GM21619 (cell line): ENCODE data around the gene KANSL3.
"Not testable (repeated sequence)": the region's sequence is repeated elsewhere in the genome, so short reads cannot be mapped to it uniquely, and the experiment has no call there.

ENCODE experiments used
- ATAC-seq: cut with Tn5 transposase; IDR thresholded peaks from one replicate; pipeline ENCODE4 v1.9.1; 2021; ENCODE audit not compliant: unreplicated experiment

KANSL3 gene

DNA sequence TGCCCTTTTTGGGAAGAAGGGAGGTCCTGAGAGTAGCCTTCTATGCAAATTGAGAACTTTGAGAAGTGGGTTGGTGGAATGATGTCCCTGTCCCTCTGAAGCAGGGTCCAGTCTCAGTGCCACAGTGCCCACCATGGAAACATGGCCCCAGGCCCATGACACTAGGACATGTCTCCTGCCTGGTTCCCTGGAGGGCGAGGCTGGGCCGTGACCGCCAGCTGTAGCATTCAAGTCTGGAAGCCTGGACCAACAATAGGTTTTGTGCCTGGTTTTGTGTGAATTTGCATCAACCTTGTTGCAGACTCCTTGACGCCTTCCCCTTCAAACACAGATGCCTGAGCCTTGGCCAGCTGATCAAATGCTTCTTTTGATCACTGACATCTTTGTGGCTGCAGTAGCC lies 74.1 kb downstream of the KANSL3 start:
- ATAC-seq = no peak

DNA sequence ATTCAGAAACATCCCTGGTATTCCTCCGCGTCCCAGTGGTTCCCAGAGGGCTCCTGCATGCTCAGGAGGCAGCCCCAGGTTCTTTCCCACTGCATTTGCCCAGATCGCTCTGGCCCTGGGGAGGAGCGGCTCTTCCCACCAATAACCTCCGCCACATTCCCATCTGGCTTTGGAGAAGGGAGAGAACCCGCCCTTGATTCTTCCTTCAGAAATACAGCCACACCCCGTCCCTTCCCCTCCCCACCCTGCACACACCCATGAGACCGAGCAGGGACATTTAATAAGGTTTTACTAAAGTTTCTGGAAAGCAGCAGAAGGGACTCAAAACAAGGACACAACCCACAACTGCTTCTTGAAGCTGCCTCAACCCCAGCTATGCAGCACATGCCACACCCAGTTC lies 79.6 kb downstream of the KANSL3 start:
- ATAC-seq = no peak

DNA sequence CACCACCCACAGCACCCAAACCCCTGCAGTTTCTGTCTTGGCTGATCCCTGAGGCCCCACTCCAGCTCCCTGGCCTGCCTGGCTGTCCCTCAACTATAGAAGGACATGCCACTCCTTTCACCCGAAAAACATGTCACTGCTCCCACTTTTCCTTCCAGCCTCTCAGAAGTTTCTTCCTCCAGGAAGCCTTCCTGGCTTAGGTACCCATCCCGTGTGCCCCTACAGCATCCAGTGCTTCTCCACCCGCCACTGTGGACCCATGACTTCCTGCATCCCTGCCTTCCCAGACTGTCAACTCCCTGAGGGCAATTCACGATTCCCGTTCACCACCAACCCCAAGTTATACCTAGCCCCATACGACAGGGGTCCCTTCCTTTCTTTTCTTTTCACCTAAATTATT lies 80.1 kb downstream of the KANSL3 start:
- no peak for ATAC-seq

DNA sequence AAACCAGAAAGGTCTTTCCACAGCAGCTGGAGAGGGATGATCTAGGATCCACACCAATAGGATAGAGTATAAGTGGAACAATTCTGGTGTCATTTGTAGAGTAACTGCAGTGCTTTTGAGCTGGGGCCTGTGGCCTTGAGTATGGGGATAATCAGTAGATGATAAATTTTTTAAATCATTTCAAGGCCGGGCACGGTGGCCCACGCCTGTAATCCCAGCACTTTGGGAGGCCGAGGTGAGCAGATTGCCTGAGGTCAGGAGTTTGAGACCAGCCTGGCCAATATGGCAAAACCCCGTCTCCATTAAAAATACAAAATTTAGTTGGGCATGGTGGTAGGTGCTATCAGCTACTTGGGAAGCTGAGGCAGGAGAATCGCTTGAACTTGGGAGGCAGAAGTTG lies 80.7 kb downstream of the KANSL3 start:
- ATAC-seq = not testable (repeated sequence)

DNA sequence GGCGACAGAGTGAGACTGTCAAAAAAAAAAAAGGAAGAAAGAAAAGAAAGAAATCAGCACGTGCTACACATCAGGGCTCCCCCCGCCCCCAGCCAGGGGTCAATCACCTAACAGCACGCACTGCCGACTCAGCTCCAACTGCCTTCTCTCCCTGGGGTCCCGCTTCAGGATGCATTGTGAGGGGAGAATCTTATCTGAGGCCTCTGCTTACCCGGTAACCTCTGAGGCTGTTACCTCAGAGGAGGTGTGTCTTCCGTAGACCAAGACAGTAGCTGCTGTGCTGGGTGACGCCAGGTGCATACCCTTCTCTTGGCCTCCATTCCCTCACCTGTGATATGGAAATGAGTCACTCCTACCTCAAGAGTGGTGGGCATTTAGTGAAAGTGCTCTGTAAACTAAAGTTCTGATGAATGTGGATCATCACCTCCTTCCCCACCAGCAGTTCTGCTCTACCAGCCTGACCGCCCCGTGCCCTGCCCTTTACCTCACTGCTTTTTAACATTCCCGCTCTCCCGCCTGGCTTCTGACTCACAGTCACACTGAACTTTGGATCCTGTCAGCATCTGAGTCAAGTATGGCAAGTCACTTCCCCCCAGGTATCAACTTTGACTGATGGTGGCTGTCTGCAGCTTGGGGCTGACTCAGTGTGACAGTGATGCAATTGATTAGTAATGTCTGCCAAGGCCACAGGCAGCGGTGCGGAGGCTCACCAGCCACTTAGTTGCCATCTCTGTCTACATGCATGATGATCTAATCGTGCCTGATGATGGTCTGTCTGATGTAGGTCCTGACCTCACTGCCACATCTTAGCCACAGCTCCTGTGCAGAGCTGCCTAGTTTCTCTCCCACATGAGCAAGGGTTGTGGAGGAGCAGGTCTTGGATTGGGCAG lies 81.4 kb downstream of the KANSL3 start:
- ATAC-seq = no peak

DNA sequence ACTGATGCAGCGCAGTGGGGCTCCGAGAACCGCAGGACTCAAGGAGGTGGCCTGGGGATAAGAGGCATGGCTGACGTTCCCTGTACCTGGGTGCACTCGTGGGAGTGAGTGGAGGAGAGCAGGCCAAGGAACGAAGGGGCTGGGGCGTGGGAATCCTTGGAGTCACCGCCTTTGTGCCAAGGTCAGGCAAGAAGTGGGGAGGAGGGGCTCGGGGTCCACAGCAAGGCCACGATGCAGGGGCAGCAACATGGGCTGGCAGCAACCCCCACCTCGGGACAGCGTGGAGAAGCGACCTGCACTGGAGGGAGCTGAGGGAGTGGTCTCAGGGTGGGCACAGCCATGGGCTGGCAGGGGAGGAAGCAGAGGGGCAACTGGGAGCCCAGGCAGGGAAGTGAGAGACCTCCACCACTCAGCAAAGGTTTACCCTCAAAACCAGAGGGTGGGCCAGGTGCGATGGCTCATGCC lies 82.9 kb downstream of the KANSL3 start:
- no peak for ATAC-seq

DNA sequence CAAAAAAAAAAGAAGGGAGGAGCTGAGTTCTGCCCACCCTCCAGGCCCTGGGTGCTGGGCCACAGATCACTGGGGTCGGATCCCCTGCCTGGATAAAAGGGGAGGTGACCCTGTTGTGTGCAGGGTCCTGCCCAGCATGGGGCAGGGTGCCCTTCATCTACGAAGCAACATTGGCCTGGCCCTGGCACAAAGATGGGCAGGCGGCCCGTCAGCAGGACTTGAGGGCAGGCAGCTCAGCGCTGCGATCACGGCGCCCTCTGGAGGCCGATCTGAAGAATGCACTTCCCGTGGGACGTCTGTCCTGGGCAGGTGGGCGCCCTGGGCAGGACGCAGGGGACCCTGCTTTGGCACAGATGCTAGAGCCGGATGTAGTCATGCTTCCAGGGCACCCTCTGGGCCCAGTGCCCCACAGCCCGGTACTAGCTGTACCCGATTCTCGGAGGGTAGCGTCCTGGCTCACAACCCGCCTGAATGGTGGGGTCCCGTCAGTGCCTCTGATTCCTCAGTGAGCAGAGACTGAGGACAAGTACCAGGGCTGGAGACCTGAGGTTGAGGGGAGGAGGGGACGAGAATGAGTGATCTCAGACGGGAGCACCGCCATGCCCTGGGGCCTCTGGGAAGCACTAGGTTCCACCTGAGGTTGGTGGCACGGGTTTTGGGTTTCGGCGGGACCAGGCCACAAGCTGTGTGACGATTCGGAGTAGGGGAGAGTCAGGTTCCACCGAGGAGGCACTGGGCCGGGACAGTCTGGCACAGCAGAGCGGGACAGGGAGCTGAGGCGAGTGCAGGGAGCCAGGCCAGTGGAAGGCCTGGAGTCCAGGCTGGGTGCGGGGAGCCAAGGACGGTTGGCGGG lies 83.6 kb downstream of the KANSL3 start:
- no peak for ATAC-seq

DNA sequence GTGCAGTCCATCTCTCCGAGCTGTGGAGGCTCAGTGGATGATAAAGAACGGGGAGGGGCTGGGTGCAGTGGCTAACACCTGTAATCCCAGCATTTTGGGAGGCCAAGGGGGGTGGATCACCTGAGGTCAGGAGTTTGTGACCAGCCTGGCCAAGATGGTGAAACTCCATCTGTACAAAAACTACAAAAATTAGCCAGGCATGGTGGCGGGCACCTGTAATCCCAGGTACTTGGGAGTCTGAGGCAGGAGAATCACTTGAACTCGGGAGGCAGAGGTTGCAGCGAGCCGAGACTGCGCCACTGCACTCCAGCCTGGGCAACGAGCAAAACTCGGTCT lies 84.2 kb downstream of the KANSL3 start:
- ATAC-seq = not testable (repeated sequence)

DNA sequence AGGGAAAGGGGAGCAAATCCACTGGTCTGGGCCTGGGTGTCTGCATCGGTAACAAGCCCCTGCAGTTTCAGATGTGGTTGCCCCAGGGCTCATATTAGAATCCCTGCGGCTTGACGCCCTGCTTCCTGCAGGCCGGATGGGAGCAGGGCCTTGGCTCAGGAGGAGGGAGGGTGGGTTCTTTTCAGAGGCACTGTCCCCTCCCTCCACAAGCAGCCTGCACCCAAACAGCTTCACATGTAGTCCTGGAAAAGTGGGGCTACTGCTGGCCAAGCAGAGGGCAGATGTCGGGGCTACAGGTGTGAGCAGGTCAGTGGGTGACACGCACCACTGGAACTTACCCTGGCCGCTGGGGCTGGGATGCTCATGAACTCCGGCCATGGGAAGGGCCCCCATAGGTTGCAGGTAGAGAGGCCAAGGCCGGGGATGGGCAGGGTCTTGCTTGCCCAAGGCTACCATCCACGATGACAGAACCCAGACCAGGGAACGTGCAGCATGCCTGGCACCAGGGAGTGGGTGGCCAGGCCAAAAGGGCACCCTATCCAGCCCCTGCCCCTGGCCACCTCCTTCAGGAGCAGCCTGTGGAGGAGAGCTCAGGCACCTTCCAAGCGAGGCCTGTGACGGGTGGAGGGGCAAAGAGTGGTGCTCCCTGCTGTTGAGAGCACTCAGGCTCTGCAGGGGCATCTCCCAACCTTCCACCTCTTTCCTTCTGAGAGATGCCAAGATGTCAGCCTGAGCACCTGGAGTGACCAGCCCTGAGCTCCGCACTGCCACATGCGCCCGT lies 84.7 kb downstream of the KANSL3 start:
- no peak for ATAC-seq

DNA sequence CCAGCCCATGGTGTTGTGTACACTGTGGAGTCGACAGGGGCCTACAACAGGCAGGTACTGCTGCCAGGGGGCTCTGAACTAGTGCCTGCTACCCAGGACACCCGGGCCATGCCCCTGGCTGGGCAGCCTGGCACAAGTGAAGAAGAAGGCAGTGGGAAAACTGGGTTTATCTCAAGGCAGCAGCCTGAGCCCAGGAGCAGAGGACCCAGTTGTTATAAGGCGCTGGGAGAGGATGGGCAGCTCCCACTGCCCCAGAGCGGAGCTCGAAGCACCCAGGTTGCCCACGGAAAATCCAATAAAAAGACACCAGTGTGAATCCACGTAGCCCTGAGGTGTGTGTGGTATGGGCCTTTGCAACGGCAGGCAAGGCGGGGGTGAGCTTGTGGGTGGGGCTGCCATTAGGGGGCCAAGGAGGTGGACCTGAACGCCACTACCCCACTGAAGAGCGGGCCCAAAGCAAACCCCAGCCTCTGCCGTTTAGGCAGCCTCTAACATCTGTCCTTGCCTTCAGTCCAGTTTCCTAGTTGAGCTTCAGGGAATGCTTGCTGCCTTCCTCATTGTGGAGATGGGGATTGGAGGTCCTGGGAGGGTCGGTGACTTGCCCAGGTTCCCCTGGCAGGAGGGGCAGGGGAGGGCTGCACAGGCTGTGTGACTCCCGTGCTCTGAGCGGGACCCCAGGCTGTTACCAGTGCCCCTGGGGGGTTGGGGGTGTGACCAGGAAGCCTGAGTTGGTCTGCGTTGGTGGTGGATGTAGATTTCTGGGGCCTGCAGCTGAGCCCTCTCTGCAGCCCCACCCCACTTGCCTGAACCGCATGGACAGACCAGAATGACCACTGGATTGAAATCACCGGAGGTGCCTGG lies 85.6 kb downstream of the KANSL3 start:
- no peak for ATAC-seq

DNA sequence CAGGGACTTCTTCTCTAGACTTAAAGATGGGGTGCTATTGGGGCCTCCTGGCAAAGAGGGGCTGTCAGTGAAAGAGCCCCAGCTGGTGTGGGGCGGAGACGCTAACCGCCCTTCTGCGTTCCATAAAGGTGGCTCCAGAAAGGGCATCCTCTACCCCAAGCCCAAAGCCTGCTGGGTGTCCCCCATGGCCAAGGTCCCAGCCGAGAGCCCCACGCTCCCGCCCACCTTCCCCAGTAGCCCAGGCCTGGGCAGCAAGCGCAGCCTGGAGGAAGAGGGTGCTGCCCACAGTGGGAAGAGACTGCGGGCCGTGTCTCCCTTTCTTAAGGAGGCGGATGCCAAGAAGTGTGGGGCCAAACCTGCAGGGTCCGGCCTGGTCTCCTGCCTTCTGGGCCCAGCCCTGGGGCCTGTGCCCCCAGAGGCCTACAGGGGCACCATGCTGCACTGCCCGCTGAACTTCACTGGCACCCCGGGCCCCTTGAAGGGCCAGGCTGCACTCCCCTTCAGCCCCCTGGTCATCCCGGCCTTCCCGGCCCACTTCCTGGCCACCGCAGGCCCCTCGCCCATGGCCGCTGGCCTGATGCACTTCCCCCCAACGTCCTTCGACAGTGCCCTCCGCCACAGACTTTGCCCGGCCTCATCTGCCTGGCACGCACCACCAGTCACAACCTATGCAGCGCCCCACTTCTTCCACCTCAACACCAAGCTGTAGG lies 86.4 kb downstream of the KANSL3 start:
- ATAC-seq = no peak

DNA sequence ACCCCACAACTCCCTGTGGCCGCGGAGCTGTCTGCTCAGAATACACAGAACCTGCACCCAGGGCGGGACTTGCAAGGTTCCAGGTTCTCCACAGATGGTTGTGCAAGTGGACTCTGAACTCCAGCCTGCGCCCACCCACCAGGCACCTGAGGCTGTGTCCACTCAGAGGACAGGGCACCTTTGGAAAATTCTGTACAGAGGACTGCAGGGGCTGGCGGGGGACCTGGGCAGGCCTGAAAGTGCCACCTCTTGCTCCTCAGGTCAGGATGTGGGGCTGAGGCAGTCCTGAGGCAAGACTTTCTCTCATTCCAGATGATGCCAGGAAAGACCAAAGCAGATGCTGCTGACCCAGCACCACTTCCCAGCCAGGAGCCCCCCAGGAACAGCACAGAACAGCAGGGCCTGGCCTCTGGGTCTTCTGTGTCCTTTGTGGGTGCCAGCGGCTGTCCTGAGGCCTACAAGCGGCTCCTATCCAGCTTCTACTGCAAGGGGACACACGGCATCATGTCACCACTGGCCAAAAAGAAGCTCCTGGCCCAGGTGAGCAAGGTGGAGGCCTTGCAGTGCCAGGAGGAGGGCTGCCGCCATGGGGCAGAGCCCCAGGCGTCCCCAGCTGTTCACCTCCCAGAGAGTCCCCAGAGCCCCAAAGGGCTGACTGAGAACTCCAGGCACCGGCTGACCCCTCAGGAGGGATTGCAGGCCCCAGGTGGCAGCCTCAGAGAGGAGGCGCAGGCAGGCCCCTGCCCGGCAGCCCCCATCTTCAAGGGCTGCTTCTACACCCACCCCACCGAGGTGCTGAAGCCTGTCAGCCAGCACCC lies 87.1 kb downstream of the KANSL3 start:
- ATAC-seq = no peak

DNA sequence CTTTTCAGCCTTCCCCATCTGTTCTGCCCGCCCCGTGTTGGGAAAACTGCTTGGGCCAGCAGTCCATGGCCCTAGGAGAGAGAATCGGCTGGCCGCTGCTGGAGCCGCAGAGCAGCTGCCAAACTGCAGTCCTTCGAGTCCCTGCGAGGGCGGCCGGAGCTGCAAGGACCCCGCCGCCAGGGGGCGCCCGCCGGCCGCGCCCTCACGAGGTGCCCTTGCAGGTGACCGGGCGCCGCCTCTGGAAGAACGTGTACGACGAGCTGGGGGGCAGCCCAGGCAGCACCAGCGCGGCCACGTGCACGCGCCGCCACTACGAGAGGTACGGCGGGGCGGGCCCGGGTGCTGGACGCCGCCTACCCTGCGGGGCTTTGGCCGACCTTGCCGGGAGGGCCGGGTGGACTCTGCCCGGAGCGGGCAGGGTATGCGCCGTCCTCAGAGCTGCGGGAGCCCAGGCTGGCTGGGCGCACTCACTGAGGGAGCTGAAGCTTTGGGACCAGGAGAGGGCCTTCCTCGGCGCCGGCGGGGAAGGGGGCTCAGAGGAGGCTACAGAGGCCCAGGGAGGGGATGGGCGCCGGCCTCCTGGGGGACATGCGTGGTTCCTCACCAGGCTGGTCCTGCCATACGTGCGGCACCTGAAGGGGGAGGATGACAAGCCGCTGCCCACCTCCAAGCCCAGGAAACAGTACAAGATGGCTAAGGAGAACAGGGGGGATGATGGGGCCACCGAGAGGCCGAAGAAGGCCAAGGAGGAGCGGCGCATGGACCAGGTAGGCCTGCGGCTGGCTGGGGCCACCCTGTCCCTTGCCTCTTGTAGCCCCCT lies 87.9 kb downstream of the KANSL3 start:
- ATAC-seq = no peak

DNA sequence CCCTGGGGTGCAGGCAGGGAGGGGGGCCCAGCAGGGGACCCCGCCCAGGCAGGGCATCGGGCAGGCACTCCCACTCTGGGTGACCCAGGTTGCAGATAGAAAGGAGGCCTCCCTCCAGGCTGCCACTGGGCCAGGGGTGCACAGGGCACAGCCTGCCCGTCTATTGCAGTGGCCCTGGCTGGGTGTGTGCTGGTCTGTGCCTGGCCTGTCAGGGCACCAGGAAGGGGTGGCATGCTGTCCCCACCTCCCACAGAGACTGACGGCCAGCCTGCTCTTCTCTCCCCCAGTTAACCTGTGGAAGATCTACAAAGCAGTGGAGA lies 88.7 kb downstream of the KANSL3 start:
- no peak for ATAC-seq

DNA sequence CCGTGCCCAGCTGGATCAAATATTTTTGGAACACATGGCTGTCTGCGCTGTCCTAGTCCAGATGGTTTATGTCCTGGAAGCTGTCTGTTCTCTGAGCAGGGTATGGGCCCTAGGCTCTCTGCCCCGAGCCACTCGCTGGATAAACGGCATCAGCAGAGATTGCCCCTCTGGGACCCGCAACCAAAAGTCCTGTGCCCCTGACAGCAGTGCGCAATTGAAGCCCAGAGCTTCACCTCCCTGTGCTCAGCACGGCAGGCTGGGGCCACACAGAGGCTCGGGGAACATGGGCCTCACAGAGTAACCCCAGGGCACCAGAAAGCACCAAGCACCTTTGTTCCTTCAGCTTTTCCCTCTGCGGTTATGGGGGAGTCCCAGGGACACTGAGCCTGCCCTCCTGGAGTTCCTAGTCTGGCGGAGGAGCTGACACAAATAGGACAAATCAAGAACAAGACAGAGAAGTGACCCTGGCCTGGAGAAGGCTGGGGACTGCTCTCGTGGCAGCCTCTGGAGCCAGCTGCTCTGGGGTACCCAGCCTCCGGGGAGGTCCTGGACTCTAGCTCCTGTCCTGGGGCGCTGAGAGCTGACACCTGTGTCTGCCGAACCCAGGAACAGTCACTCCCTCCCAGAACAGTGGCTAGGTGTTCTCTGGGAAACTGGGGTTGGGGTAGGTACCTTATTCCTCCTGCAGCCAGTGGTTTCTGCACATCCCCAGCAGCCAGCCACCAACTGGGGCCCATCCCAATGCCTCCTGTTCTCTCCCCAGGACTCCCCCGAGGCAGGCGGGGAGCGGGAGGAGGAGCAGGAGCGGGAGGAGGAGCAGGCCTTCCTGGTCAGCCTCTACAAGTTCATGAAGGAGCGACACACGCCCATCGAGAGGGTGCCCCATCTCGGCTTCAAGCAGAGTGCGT lies 89.3 kb downstream of the KANSL3 start:
- no peak for ATAC-seq

DNA sequence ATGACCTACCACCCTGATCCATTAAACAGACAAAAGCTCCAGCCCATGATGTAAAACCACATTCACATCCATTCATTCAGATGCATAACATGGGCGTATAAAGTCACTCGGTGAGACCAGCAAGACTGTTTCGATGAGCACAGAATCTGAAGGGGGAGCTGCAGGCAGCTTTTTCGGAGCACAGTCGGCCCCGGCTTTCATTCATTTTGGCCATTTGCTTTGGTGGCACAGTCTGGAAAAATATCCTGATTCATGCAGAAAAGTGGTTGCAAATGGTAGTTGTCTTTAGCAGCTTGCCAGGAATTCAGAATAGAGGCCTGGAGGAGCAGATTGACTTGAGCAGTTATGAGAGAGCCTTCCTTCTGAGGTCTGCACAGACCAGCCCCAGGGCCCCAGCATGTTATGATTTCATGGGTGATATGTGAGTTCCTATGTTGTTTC lies 90.4 kb downstream of the KANSL3 start:
- no peak for ATAC-seq

DNA sequence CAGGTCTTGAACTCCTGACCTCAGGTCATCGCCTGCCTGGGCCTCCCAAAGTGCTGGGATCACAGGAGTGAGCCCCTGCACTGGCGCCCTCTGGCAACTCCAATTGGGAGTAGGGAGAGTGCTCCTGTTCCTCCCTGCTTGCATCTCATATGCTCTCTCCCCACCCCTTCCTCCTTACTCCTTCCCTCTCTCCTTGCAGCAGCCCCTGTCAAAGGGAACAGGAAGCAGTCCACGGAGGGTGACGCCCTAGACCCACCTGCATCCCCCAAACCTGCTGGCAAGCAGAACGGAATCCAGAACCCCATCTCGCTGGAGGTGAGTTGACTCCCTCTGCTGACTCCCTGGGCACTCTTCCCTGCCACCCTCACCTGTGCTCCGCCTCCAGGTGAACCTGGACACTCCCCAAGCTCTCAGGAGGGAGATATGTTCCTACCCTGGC lies 90.9 kb downstream of the KANSL3 start:
- no peak for ATAC-seq
